ENCODE data around the gene MAGI2. TPM values are rescaled to one million over a fixed set of nuclear protein-coding genes. Genes with fewer than 3 reads are reported as not detected.

The MAGI2 gene
- total and polyA plus RNA-seq, 2 of the 13 experiments (the other 11 are each of a cell fraction or from before 2014, with no cell fraction given), result 1.5 to 3.8 TPM

DNA sequence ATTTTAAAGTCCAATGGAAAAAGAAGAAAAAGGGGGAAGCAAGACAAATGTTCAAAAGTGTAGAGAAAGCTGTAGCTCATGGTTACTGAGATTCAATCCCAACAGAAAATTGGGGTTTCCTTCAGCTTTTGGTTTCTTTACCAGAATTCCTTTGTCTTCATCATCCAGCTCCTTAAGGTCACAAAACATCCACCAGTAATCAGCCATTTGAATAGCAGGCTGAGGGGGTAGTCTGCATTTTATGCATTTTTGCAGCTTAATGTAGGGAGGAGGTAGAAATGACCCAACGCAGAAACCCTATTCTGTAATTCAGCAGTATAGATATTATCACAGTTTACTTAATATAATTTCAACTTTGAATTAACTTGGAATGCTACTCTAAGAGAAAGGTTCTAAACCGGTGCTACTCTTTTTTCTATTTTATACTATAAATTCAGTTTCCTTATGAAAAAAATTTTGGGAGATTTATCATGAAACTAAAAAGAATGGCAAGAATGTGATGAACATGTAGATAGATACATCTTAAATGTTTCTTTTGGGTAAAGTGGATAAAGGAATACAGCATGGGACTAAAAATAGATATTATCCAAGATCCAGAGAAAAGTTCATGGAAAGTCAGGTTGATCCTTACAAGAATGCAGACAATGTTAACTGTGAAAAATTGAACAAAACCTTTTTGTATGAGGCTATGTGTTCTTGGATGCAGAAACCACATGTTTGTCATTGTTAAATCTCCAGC, 1058.0 kb downstream of the MAGI2 start:
- 8% methylated on average over 2 of the region's 2 CpGs for WGBS (ENCODE audit: low lambda C conversion rate)
- ChIA-PET CTCF (ENCODE audit: low intra/inter-chr PET ratio, low total read pairs) (no interaction called here), POLR2A (no interaction called here)
- no peak overlapping the region for H3K4me3 ChIP-seq (replicated peaks in 1 of 3; ENCODE audit: insufficient read depth in 1 of 3, low read depth in 2 of 3, low read length in 3 of 3)
- H3K79me2 ChIP-seq (ENCODE audit: insufficient read depth, low read length), result no peaks in the 10 kb centered on the region
- peaks cover 0 to 3% of the 10 kb centered on the region in 2 experiments; a peak in 1 of 5 replicates for H3K27me3 ChIP-seq (ENCODE audit: control insufficient read depth in 1 of 2, insufficient read depth in 2 of 2, low read length in 2 of 2)
- no peaks in the 10 kb centered on the region for H3K36me3 ChIP-seq (replicated peaks in 1 of 2; ENCODE audit: control insufficient read depth in 1 of 2, insufficient read depth in 2 of 2, low read length in 2 of 2)
- FAIRE-seq (no peak), ATAC-seq (no peak), DNase-seq (ENCODE audit: low spot score) (no peak)
- H3K4me1 ChIP-seq (ENCODE audit: insufficient read depth, low read length), result no peaks in the 10 kb centered on the region
- no peak overlapping the region for H3K27ac ChIP-seq (ENCODE audit: extremely low read length, insufficient read depth, low read length)
- H2AFZ ChIP-seq (ENCODE audit: low read length), result no peak overlapping the region
- intact Hi-C loops (cut with micrococcal nuclease; ENCODE audit: unreplicated experiment), result no loop called here
- in situ Hi-C loops (cut with HindIII; ENCODE audit: extremely low pct_ligation_motif_present, low pct_unique_long_range_greater_than_20kb), result no loop called here
- no peaks in the 10 kb centered on the region for H3K9me3 ChIP-seq (ENCODE audit: low read length)
- TF ChIP-seq MXI1 (IDR thresholded peaks at IDR 0.05; ENCODE audit: borderline replicate concordance, low read depth, low read length), result no peak
- TF ChIP-seq ZNF12 (CRISPR knock-in tag; IDR thresholded peaks at IDR 0.05), result no peak
- TF ChIP-seq MYNN (CRISPR knock-in tag; IDR thresholded peaks at IDR 0.05; ENCODE audit: low read depth), result no peak
- no peak for TF ChIP-seq FOXO1 (CRISPR knock-in tag; IDR thresholded peaks at IDR 0.05)
- no peak for TF ChIP-seq PRDM4 (CRISPR knock-in tag; IDR thresholded peaks at IDR 0.05; ENCODE audit: borderline replicate concordance)
- TF ChIP-seq RFXAP (CRISPR knock-in tag; IDR thresholded peaks at IDR 0.05; ENCODE audit: borderline replicate concordance), result no peak
- TF ChIP-seq HIVEP1 (CRISPR knock-in tag; IDR thresholded peaks at IDR 0.05), result no peak
- TF ChIP-seq TARDBP (CRISPR knock-in tag; IDR thresholded peaks at IDR 0.05), result no peak
- BruUV-seq (replicated peaks), result no TSS peak
- no peak overlapping the region for H3K9ac ChIP-seq (ENCODE audit: insufficient read depth, low read depth, low read length)
- no peak overlapping the region for H3K4me2 ChIP-seq (ENCODE audit: low read depth, low read length)
- H4K20me1 ChIP-seq (ENCODE audit: insufficient read depth, low read length), result no peaks in the 10 kb centered on the region; the same call in 1 of the 2 replicates
